Naive thymus-derived CD4-positive, alpha-beta T cell (primary cell): ENCODE measurements around the gene EXOC1L. TPM values are rescaled to one million over a fixed set of nuclear protein-coding genes. Genes with fewer than 3 reads are reported as not detected.

Experiments used
- ATAC-seq: fragments of 150-1000 bp; cut with Tn5 transposase; 2 replicates; pipeline ENCODE4 v1.10.0; 2021; ENCODE audit warnings: mild to moderate bottlenecking, moderate library complexity
- CTCF ChIA-PET: fragments of 350-600 bp; sonication (Branson Sonifier 250); formaldehyde crosslinking; loops from one replicate; lab custom pipeline; 2021; ENCODE audit warnings: antibody characterized with exemption; lab: Charles Lee
- POLR2A ChIA-PET: fragments of 350-600 bp; sonication (Branson Sonifier 250); formaldehyde crosslinking; loops from one replicate; lab custom pipeline; 2021; ENCODE audit warnings: antibody characterized with exemption, inconsistent platforms; lab: Charles Lee
- DNase-seq, 9 donors: peaks; one replicate each; pipeline versions ENCODE4 v3.0.0 to v3.0.0-alpha.2; 2020 to 2022; ENCODE audit warnings: mixed read lengths in 1 of 9
- H3K27ac ChIP-seq: one replicate; pipeline ENCODE4 v1.7.0; 2013; ENCODE audit warnings: mild to moderate bottlenecking, low read depth, low read length, moderate library complexity
- H3K27me3 ChIP-seq, 2 donors: one replicate each; pipeline ENCODE4 v1.7.0; 2013; ENCODE audit warnings: low read length in 2 of 2, mild to moderate bottlenecking in 2 of 2, moderate library complexity in 2 of 2; ENCODE audit not compliant: control insufficient read depth in 2 of 2, insufficient read depth in 2 of 2
- H3K36me3 ChIP-seq, 3 experiments: 1 replicate in 2 of 3; 2 replicates in 1 of 3; pipeline ENCODE4 v1.7.0; 2013; ENCODE audit warnings: low read length in 3 of 3, mild to moderate bottlenecking in 3 of 3, moderate library complexity in 1 of 3; ENCODE audit not compliant: insufficient read depth in 3 of 3, control insufficient read depth in 2 of 3
- H3K4me1 ChIP-seq, 2 donors: one replicate each; pipeline ENCODE4 v1.7.0; 2013; ENCODE audit warnings: low read length in 2 of 2, mild to moderate bottlenecking in 2 of 2, moderate library complexity in 1 of 2; ENCODE audit not compliant: control insufficient read depth in 2 of 2, insufficient read depth in 2 of 2
- H3K4me3 ChIP-seq: 2 replicates; pipeline ENCODE4 v1.7.0; 2013; ENCODE audit warnings: mild to moderate bottlenecking, low read length
- H3K9me3 ChIP-seq, 3 experiments: 1 replicate in 2 of 3; 2 replicates in 1 of 3; pipeline ENCODE4 v1.7.0; 2013; ENCODE audit warnings: low read length in 3 of 3; ENCODE audit not compliant: control insufficient read depth in 2 of 3
- H3K27ac Mint-ChIP-seq, 9 donors: one replicate each; pipeline ENCODE4 v1.8.0; 2020 to 2022; ENCODE audit warnings: mixed read lengths in 9 of 9, mild to moderate bottlenecking in 8 of 9, moderate library complexity in 5 of 9, inconsistent platforms in 2 of 9
- H3K27me3 Mint-ChIP-seq, 5 donors: one replicate each; pipeline ENCODE4 v1.8.0; 2021 to 2022; ENCODE audit warnings: mixed read lengths in 5 of 5, mild to moderate bottlenecking in 1 of 5
- H3K36me3 Mint-ChIP-seq, 5 donors: one replicate each; pipeline ENCODE4 v1.8.0; 2020 to 2022; ENCODE audit warnings: mixed read lengths in 5 of 5, mild to moderate bottlenecking in 3 of 5, inconsistent platforms in 1 of 5
- H3K4me1 Mint-ChIP-seq, 7 donors: one replicate each; pipeline ENCODE4 v1.8.0; 2020 to 2022; ENCODE audit warnings: mixed read lengths in 7 of 7, mild to moderate bottlenecking in 3 of 7, inconsistent platforms in 1 of 7
- H3K4me3 Mint-ChIP-seq, 10 donors: one replicate each; pipeline ENCODE4 v1.8.0; 2020 to 2022; ENCODE audit warnings: mild to moderate bottlenecking in 10 of 10, mixed read lengths in 10 of 10, moderate library complexity in 6 of 10, inconsistent platforms in 2 of 10
- H3K9me3 Mint-ChIP-seq, 11 donors: one replicate each; pipeline ENCODE4 v1.8.0; 2020 to 2022; ENCODE audit warnings: mixed read lengths in 11 of 11, mild to moderate bottlenecking in 4 of 11, inconsistent platforms in 1 of 11, moderate library complexity in 1 of 11
- intact Hi-C, 2 donors: fragments of 100-400 bp; cut with micrococcal nuclease; formaldehyde crosslinking; loops; one replicate each; pipeline ENCODE4 v1.15.1; 2023
- polyA plus RNA-seq, 2 donors: library from polyadenylated mRNA; unstranded; fragments of 300-500 nt; fragmentation: Illumina TruSeq; gene quantifications; one replicate each; pipeline ENCODE4 v1.2.3, GENCODE V29; 2021
- total RNA-seq, 6 experiments: library from RNA in 5 of 6; stranded (reverse) in 5 of 6; gene quantifications; 1 replicate in 5 of 6; 2 replicates in 1 of 6; pipeline ENCODE4 v1.2.3 and lab custom pipeline; 2021 to 2026

The EXOC1L gene
- total and polyA plus RNA-seq, 7 experiments from 2014 or later: not detected

DNA sequence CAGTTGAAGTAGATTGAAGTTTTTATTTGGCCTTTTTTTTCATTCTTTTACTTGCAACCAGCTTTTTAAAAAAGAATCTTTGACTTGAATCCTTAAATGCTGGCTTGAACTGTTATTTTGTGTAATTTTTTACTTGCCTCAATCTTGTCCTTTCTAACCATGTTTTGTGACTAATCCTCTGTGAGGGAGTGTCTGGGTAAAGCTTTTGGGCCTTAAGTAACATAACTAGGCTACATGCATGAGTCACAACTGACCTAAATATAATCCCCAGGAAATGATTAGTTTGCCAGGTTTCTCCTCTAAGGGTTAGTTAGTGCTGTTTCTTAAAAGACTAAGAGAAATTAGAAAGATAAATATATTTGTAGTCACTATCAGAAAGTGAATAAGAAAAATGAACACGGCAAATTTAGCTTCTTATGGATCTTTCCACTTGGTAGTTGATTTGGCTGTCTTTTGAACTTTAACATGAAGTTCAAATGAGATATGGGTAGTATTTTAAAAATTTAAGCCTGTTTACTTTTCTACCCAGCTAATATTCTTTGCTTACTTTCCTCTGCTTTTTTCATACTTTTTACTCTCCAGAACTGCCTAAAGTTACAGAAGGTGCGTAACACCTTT lies 46.8 kb downstream of the EXOC1L start:
- H3K36me3 Mint-ChIP-seq: peaks cover 13 to 37% (median 31%) of the 10 kb centered on the region in 5 donors
- intact Hi-C loops: loop anchor here (1.0 to 10.0 kb wide), 9 partner anchors 12 to 894 kb away; partner anchors contain the start of gene CEP135 (in 1 of the 2)

DNA sequence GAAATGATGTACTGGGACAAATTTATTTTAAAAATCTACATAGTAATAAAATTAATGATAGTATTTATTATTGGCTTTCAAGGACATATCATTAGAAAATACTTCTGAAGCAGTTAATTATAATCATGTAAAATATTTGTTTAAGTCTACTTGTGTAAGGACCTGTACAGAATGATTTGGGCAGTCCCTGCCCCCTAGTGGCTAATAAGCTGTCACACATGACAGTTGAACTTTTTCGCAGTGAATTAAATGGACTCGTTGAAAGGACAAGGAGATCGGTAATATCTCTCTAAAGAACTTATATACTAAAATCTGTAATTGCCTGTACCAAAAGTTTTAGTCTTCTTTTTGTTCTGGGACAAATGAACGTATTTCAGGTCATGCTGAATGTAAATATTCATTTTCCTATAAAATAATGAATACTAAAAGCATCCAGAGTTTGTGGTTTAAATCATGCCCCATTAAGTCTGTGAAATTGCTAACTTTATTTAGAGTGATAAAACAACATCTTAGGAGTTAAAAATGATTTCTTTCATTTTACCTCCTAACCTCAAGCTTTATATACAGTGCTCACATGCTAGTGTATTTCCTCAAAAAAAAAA lies 47.5 kb downstream of the EXOC1L start:
- H3K4me3 ChIP-seq: no peak overlapping the region
- POLR2A ChIA-PET: interaction anchor here (0.9 to 1.0 kb wide), 2 partner anchors 10 to 14 kb away, joined by 4 to 5 read pairs; partner anchors contain the start of gene EXOC1

More for the DNA sequence above, 46.8 kb downstream of the EXOC1L start:
- ChIA-PET CTCF (interaction anchor here (0.8 to 1.7 kb wide), 11 partner anchors 9 to 894 kb away, joined by 3 to 7 read pairs (median 4); partner anchors contain the start of gene EXOC1), POLR2A (interaction anchor here (0.9 kb wide), 1 partner anchor 10 kb away, joined by 4 read pairs; no protein-coding TSS in a partner anchor)
- Mint-ChIP-seq H3K4me3 (no peak overlapping the region), H3K27me3 (no peaks in the 10 kb centered on the region), H3K9me3 (no peaks in the 10 kb centered on the region), H3K4me1 (peaks cover 6 to 23% (median 18%) of the 10 kb centered on the region in 7 donors), H3K27ac (peak overlapping the region in 6 of 9 donors; percentile 7 to 83 (median 60))
- no peak overlapping the region for H3K27ac ChIP-seq
- H3K27me3 ChIP-seq: no peaks in the 10 kb centered on the region
- ATAC-seq (peak; percentile 76), DNase-seq (no peak)
- no peak overlapping the region for H3K4me3 ChIP-seq
- no peaks in the 10 kb centered on the region for H3K9me3 ChIP-seq
- H3K36me3 ChIP-seq: peaks cover 9 to 39% (median 35%) of the 10 kb centered on the region in 3 experiments
- H3K4me1 ChIP-seq: no peaks in the 10 kb centered on the region

DNA sequence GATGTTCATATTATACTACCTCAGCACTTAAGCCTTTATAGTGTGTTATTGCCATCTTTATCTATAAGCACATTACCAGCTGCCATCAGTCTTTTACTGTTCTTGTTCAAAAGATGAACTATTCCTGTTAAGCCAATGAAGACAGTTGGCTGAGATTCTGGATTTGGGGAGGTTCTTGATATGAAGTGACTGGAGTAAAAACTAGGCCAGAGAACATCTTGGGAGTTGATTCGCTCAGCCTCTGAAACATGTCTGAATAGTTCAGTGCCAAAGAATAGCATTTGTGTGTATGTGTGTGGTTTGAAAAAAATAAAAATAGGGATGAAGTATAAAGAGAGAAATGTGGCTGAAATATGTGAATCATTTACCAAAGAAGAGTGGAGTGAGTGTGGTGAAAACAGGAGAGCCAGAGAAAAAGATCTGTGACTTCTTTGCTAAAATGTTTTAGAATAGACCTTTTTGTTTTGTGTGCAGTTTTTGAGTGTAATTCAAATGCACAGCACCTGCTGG lies 49.0 kb downstream of the EXOC1L start:
- Histone ChIP-seq H3K9me3 (no peaks in the 10 kb centered on the region), H3K4me3 (no peak overlapping the region), H3K27ac (no peak overlapping the region), H3K36me3 (peaks cover 9 to 48% (median 41%) of the 10 kb centered on the region in 3 experiments), H3K27me3 (no peaks in the 10 kb centered on the region), H3K4me1 (no peaks in the 10 kb centered on the region)
- ATAC-seq: no peak
- DNase-seq: no peak
- intact Hi-C loops: loop anchor here (5.0 to 10.0 kb wide), 6 partner anchors 79 to 896 kb away; partner anchors contain the start of gene CEP135 (in 1 of the 2)
- H3K4me3 Mint-ChIP-seq: no peak overlapping the region
- H3K27ac Mint-ChIP-seq: peak overlapping the region in 1 of 9 donors; percentile 64
- peaks cover 4 to 20% (median 15%) of the 10 kb centered on the region in 7 donors for H3K4me1 Mint-ChIP-seq
- CTCF ChIA-PET: no interaction called here
- no peaks in the 10 kb centered on the region for H3K9me3 Mint-ChIP-seq
- H3K27me3 Mint-ChIP-seq: no peaks in the 10 kb centered on the region
- POLR2A ChIA-PET: no interaction called here
- H3K36me3 Mint-ChIP-seq: peaks cover 14 to 40% (median 28%) of the 10 kb centered on the region in 5 donors

More for the DNA sequence above, 47.5 kb downstream of the EXOC1L start:
- Mint-ChIP-seq H3K4me3 (no peak overlapping the region), H3K4me1 (peaks cover 6 to 20% (median 15%) of the 10 kb centered on the region in 7 donors), H3K36me3 (peaks cover 14 to 34% (median 28%) of the 10 kb centered on the region in 5 donors), H3K27ac (no peak overlapping the region), H3K27me3 (no peaks in the 10 kb centered on the region), H3K9me3 (no peaks in the 10 kb centered on the region)
- ATAC-seq (peak; percentile 88), DNase-seq (peak in 7 of 9 donors; percentile 21 to 56 (median 50))
- Histone ChIP-seq H3K36me3 (peaks cover 9 to 44% (median 39%) of the 10 kb centered on the region in 3 experiments), H3K27ac (no peak overlapping the region), H3K9me3 (no peaks in the 10 kb centered on the region), H3K27me3 (no peaks in the 10 kb centered on the region), H3K4me1 (no peaks in the 10 kb centered on the region)
- CTCF ChIA-PET: interaction anchor here (0.6 to 1.7 kb wide), 14 partner anchors 9 to 894 kb away, joined by 3 to 9 read pairs (median 4); partner anchors contain the start of gene CEP135
- intact Hi-C loops: loop anchor here (1.0 to 10.0 kb wide), 14 partner anchors 13 to 896 kb away; partner anchors contain the start of genes SRD5A3 (in 2 of the 2), CEP135 (in 1 of the 2) and EXOC1 (in 1 of the 2)

DNA sequence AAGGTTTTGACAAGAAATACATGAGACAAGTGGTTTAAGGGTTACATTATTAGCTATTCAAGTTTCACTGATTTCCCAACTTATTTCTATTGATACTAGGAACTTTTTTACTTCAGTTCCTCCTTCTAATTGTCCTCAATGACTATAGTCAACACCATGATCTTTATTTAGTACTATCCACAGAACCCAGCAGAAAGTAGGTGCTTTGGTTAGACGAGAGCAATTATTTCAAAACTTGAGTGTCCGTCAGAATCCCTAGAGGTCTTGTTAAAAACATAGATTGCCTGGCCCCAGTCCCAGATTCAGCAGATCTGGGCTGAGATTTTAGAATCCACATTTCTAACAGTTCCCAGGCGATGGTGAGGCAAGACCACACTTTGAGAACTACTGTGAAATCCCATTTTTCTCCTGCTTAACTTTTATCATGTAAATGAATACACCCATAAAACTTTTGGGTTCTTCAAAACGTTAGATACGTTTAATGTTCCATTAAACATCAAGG lies 51.8 kb downstream of the EXOC1L start:
- intact Hi-C loops: no loop called here
- Mint-ChIP-seq H3K9me3 (no peaks in the 10 kb centered on the region), H3K27ac (no peak overlapping the region), H3K4me3 (no peak overlapping the region), H3K36me3 (peaks cover 14 to 41% (median 31%) of the 10 kb centered on the region in 5 donors), H3K4me1 (peaks cover 3 to 18% (median 9%) of the 10 kb centered on the region in 7 donors), H3K27me3 (no peaks in the 10 kb centered on the region)
- ChIA-PET POLR2A (no interaction called here), CTCF (no interaction called here)
- no peak overlapping the region for H3K27ac ChIP-seq
- DNase-seq (no peak), ATAC-seq (no peak)
- H3K36me3 ChIP-seq: peaks cover 9 to 45% (median 43%) of the 10 kb centered on the region in 3 experiments
- no peak overlapping the region for H3K4me3 ChIP-seq
- H3K27me3 ChIP-seq: no peaks in the 10 kb centered on the region
- H3K4me1 ChIP-seq: no peaks in the 10 kb centered on the region
- H3K9me3 ChIP-seq: no peaks in the 10 kb centered on the region

DNA sequence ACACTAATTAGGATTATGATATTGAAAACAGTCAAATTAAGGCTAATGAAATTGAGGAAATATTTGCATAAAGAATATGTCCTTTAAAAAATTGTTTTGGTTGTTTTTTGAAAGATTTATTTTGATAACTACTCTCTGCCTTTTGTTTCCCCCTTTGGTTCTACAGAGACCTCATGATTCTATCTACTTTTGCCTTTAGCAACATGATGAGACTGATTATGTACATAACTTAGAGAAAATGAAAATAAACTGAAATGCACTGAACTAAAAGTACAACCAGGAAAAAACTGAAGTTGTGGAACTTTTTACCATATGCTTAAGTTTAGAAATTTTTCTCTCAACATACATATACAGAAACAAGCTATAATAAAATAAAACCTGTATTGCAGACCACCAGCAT lies 55.2 kb downstream of the EXOC1L start:
- ATAC-seq: no peak
- no peaks in the 10 kb centered on the region for H3K27me3 Mint-ChIP-seq
- H3K27ac Mint-ChIP-seq: no peak overlapping the region
- H3K4me3 ChIP-seq: no peak overlapping the region
- peaks cover 0 to 2% (median 0%) of the 10 kb centered on the region in 7 donors for H3K4me1 Mint-ChIP-seq
- H3K27ac ChIP-seq: no peak overlapping the region
- no peaks in the 10 kb centered on the region for H3K9me3 Mint-ChIP-seq
- H3K36me3 Mint-ChIP-seq: peaks cover 18 to 44% (median 32%) of the 10 kb centered on the region in 5 donors
- H3K4me1 ChIP-seq: no peaks in the 10 kb centered on the region
- intact Hi-C loops: no loop called here
- H3K27me3 ChIP-seq: no peaks in the 10 kb centered on the region
- peaks cover 0 to 47% (median 36%) of the 10 kb centered on the region in 3 experiments for H3K36me3 ChIP-seq
- H3K4me3 Mint-ChIP-seq: no peak overlapping the region
- ChIA-PET CTCF (no interaction called here), POLR2A (no interaction called here)
- no peak for DNase-seq
- H3K9me3 ChIP-seq: no peaks in the 10 kb centered on the region

DNA sequence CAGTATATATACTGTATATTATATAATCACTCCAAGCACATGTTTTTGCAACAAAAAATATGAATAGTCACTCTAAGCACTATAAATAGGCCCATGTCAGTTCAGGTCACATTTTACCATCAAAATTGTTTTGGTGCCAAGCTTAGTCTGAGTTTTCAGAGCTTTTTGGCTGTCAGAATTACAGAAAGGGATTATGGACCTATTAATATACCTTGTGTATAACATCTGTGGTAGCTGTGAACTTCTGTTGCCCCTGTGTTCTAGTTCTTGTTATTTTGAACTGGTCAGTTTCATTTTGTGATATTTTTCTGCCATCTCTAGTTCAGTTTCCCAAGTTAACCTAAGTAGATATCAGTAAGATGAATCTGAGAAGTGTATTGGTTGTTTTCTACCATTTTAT lies 56.8 kb downstream of the EXOC1L start:
- Mint-ChIP-seq H3K36me3 (peaks cover 20 to 42% (median 31%) of the 10 kb centered on the region in 5 donors), H3K4me1 (peaks cover 0 to 4% (median 0%) of the 10 kb centered on the region in 7 donors), H3K4me3 (no peak overlapping the region), H3K27me3 (no peaks in the 10 kb centered on the region), H3K27ac (no peak overlapping the region), H3K9me3 (no peaks in the 10 kb centered on the region)
- Histone ChIP-seq H3K9me3 (no peaks in the 10 kb centered on the region), H3K36me3 (peaks cover 0 to 42% (median 21%) of the 10 kb centered on the region in 3 experiments), H3K4me3 (no peak overlapping the region), H3K27ac (no peak overlapping the region), H3K4me1 (no peaks in the 10 kb centered on the region), H3K27me3 (no peaks in the 10 kb centered on the region)
- intact Hi-C loops: no loop called here
- POLR2A ChIA-PET: interaction anchor here (1.5 kb wide), 1 partner anchor 10 kb away, joined by 4 read pairs; no protein-coding TSS in a partner anchor
- ATAC-seq (no peak), DNase-seq (no peak)
- CTCF ChIA-PET: interaction anchor here (1.9 kb wide), 1 partner anchor 9 kb away, joined by 5 read pairs; no protein-coding TSS in a partner anchor
